HCT116 (cell line): ENCODE data around the gene COL12A1. TPM values are rescaled to one million over a fixed set of nuclear protein-coding genes. Genes with fewer than 3 reads are reported as not detected.

Experiments
- ATAC-seq: fragments of 200-7000 bp; cut with Tn5 transposase; 2 replicates; pipeline ENCODE4 v1.9.1; 2020; ENCODE audit warnings: mild to moderate bottlenecking, moderate library complexity
- BruUV-seq: library from RNA; stranded (reverse); fragments of 400-500 nt; replicated peaks from 2 replicates; lab custom pipeline; 2021; lab: Mats Ljungman, UMichigan
- CTCF ChIA-PET: fragments of 300-600 bp; sonication (Branson Sonifier 250); formaldehyde crosslinking; loops from one replicate; lab custom pipeline; 2021; ENCODE audit warnings: antibody characterized with exemption; lab: Charles Lee
- POLR2A ChIA-PET: fragments of 300-600, 350-600 bp; sonication (Branson Sonifier 250); formaldehyde crosslinking; loops from one replicate; lab custom pipeline; 2021; ENCODE audit warnings: antibody characterized with exemption; lab: Charles Lee
- RAD21 ChIA-PET, 2 experiments: fragments of 300-600 bp; sonication (Branson Sonifier 250); formaldehyde crosslinking; loops; one replicate each; lab custom pipeline; 2023; ENCODE audit warnings: low total read pairs in 2 of 2; ENCODE audit not compliant: uncharacterized antibody in 2 of 2, unreplicated experiment in 2 of 2, low non-redundant PET in 1 of 2; lab: Charles Lee
- DNase-seq: peaks from one replicate; pipeline ENCODE4 v3.0.0-alpha.2; 2010; ENCODE audit warnings: low read depth, low spot score
- H2AFZ ChIP-seq: fragments of 200-600 bp; shearing (Covaris generic), sonication (generic); 2 replicates; pipeline ENCODE4 v1.6.1; 2017; ENCODE audit warnings: low read depth, mixed run types, mixed read lengths, antibody characterized with exemption, low read length; ENCODE audit not compliant: poor library complexity, severe bottlenecking
- H3K27ac ChIP-seq: 2 replicates; pipeline ENCODE4 v1.5.1; 2012; ENCODE audit warnings: low read depth, low read length
- H3K27me3 ChIP-seq: fragments of 200-600 bp; sonication (generic); 2 replicates; pipeline ENCODE4 v1.6.1; 2016; ENCODE audit warnings: mixed run types, low read length, mixed read lengths; ENCODE audit not compliant: insufficient read depth
- H3K36me3 ChIP-seq, 2 experiments: fragments of 200-500 bp in 1 of 2; fragments of 200-600 bp in 1 of 2; sonication (Bioruptor generic) in 1 of 2; sonication (generic) in 1 of 2; 2 replicates each; pipeline versions ENCODE4 v1.5.1 to v1.6.1; 2014 to 2016; ENCODE audit warnings: low read length in 2 of 2, inconsistent platforms in 1 of 2, mixed read lengths in 1 of 2, mixed run types in 1 of 2; ENCODE audit not compliant: insufficient read depth in 2 of 2, control insufficient read depth in 1 of 2
- H3K4me1 ChIP-seq, 2 experiments: fragments of 200-600 bp in 1 of 2; sonication (generic) in 1 of 2; 2 replicates each; pipeline versions ENCODE4 v1.5.1 to v1.6.1; 2012 to 2017; ENCODE audit warnings: low read length in 2 of 2, inconsistent platforms in 1 of 2, mild to moderate bottlenecking in 1 of 2, mixed read lengths in 1 of 2, mixed run types in 1 of 2, moderate library complexity in 1 of 2; ENCODE audit not compliant: insufficient read depth in 2 of 2, control insufficient read depth in 1 of 2
- H3K4me2 ChIP-seq: fragments of 200-600 bp; sonication (generic); 2 replicates; pipeline ENCODE4 v1.6.1; 2017; ENCODE audit warnings: mixed run types, low read length, mixed read lengths
- H3K4me3 ChIP-seq, 2 experiments: fragments of 200-600 bp in 1 of 2; sonication (generic) in 1 of 2; replicated peaks in 1 of 2; 2 replicates each; pipeline ENCODE4 v1.5.1; 2011 to 2016; ENCODE audit warnings: low read length in 2 of 2, control low read depth in 1 of 2, low read depth in 1 of 2, mild to moderate bottlenecking in 1 of 2, mixed read lengths in 1 of 2, mixed run types in 1 of 2
- H3K79me2 ChIP-seq: fragments of 200-600 bp; sonication (generic); 2 replicates; pipeline ENCODE4 v1.6.1; 2017; ENCODE audit warnings: mild to moderate bottlenecking, mixed run types, low read length, moderate library complexity, mixed read lengths; ENCODE audit not compliant: insufficient read depth
- H3K9ac ChIP-seq: fragments of 200-600 bp; sonication (generic); 2 replicates; pipeline ENCODE4 v1.6.1; 2016; ENCODE audit warnings: low read length, mixed read lengths
- H3K9me2 ChIP-seq: fragments of 200-600 bp; sonication (generic), shearing (Covaris generic); 2 replicates; pipeline ENCODE4 v1.6.1; 2017; ENCODE audit warnings: mixed run types, mild to moderate bottlenecking, moderate library complexity; ENCODE audit not compliant: insufficient read depth
- H3K9me3 ChIP-seq, 2 experiments: fragments of 200-500 bp in 1 of 2; fragments of 200-600 bp in 1 of 2; sonication (Bioruptor generic) in 1 of 2; sonication (generic) in 1 of 2; 2 replicates each; pipeline ENCODE4 v1.6.1; 2014 to 2017; ENCODE audit warnings: low read length in 2 of 2, mixed read lengths in 2 of 2, inconsistent platforms in 1 of 2, low read depth in 1 of 2, mild to moderate bottlenecking in 1 of 2, mixed run types in 1 of 2, moderate library complexity in 1 of 2; ENCODE audit not compliant: control insufficient read depth in 1 of 2, insufficient read depth in 1 of 2
- H4K20me1 ChIP-seq: fragments of 200-600 bp; sonication (generic), shearing (Covaris generic); 2 replicates; pipeline ENCODE4 v1.6.1; 2017; ENCODE audit warnings: mixed run types, mild to moderate bottlenecking, moderate library complexity; ENCODE audit not compliant: insufficient read depth
- CBX3 ChIP-seq: IDR thresholded peaks from 2 replicates; pipeline ENCODE4 v1.6.1; 2012; ENCODE audit warnings: low read depth
- FOSL1 ChIP-seq: IDR thresholded peaks from 2 replicates; pipeline ENCODE4 v1.6.1; 2012; ENCODE audit warnings: low read depth
- POLR2A ChIP-seq: IDR thresholded peaks from 2 replicates; pipeline ENCODE4 v1.7.0; 2011; ENCODE audit warnings: borderline replicate concordance; ENCODE audit not compliant: insufficient read depth, insufficient read length; ENCODE audit errors: extremely low read depth
- POLR2AphosphoS5 ChIP-seq: IDR thresholded peaks from 2 replicates; pipeline ENCODE4 v1.6.1; 2011; ENCODE audit warnings: mild to moderate bottlenecking, low read depth, low read length, moderate library complexity
- RAD21 ChIP-seq: IDR thresholded peaks from 2 replicates; pipeline ENCODE4 v1.6.1; 2012; ENCODE audit warnings: low read depth, mild to moderate bottlenecking
- YY1 ChIP-seq: IDR thresholded peaks from 2 replicates; pipeline ENCODE4 v1.6.1; 2011; ENCODE audit warnings: low read length, low read depth, moderate library complexity, mild to moderate bottlenecking; ENCODE audit not compliant: insufficient replicate concordance; ENCODE audit errors: extremely low read depth
- ZNF274 ChIP-seq: fragments of 200-500 bp; sonication (Bioruptor generic); IDR thresholded peaks from 2 replicates; pipeline ENCODE4 v1.6.1; 2014; ENCODE audit warnings: mild to moderate bottlenecking, low read depth, low read length, inconsistent platforms
- intact Hi-C: fragments of 100-400 bp; cut with micrococcal nuclease; formaldehyde crosslinking; loops from 2 replicates; pipeline ENCODE4 v1.10.0; 2022
- total RNA-seq: library from RNA; stranded (reverse); gene quantifications from one replicate; pipeline ENCODE4 v1.2.1, GENCODE V29; 2021; ENCODE audit not compliant: unreplicated experiment
- TF ChIP-seq, protein P1 (sequence below): IDR thresholded peaks from 2 replicates; pipeline ENCODE4 v1.6.1; 2011; ENCODE audit warnings: mild to moderate bottlenecking, low read length, moderate library complexity; ENCODE audit not compliant: insufficient replicate concordance; ENCODE audit errors: extremely low read depth
- TF ChIP-seq, protein P2 (sequence below): IDR thresholded peaks from 2 replicates; pipeline ENCODE4 v1.6.1; 2012

COL12A1 gene
- total RNA-seq, 1 experiment from 2014 or later = 23.5 TPM

DNA sequence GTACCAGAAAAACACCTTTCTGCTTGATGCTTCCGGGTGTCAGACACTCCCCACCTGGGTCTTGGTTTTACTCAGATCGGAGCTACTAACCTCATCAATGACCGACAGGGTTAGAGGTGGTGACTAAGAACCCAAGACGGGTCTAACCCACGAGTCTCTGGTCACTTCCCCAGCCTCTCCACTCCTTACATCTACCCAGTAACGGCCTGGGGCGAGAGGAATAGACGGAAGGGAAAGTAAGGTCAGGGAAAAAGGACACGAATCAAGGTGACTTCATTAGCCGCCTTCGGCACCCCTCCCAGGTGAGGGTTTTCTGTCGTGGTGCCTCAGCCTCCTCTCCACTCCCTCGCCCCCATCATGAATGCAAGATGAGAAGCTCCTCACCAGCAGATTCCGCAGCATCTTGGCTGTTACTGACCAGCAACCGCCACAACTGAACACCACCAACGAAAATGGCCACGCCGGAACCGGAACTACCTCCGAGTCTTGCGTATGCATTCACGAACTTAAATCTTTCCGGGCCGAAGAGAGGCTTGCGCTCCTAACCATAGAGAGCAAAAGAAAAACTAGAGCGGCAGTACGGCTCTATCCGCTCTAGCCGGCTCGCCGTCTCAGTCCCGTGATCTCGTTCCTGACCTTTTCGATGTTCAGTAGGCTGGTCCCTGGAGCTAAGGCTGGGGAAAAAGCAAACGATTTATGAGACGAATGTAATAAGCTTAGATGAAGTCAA is 37.6 kb upstream of the COL12A1 start, which contains the start of gene COX7A2 (continued):
- TF ChIP-seq, protein P1, sequence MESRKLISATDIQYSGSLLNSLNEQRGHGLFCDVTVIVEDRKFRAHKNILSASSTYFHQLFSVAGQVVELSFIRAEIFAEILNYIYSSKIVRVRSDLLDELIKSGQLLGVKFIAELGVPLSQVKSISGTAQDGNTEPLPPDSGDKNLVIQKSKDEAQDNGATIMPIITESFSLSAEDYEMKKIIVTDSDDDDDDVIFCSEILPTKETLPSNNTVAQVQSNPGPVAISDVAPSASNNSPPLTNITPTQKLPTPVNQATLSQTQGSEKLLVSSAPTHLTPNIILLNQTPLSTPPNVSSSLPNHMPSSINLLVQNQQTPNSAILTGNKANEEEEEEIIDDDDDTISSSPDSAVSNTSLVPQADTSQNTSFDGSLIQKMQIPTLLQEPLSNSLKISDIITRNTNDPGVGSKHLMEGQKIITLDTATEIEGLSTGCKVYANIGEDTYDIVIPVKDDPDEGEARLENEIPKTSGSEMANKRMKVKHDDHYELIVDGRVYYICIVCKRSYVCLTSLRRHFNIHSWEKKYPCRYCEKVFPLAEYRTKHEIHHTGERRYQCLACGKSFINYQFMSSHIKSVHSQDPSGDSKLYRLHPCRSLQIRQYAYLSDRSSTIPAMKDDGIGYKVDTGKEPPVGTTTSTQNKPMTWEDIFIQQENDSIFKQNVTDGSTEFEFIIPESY = no peak
- TF ChIP-seq, protein P2, sequence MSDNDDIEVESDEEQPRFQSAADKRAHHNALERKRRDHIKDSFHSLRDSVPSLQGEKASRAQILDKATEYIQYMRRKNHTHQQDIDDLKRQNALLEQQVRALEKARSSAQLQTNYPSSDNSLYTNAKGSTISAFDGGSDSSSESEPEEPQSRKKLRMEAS = peak; percentile 83

DNA sequence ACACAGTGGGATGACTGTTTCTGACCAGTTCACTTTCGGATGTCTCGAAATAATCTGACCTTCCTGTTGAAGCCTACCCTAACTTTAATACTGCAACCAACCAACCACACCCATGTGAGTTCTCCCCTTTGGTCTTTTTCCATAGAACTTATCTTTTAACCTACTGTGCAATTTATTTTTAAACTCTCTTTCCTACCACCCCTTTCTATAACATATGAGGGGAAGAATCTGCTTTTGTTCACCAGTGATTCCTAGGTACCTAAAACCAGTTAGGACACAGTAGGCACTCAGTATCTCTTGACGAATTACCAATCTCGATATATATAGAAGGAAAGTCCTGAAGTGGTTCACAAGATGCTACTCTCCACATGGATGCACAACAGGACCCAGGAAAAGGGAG is 30.8 kb upstream of the COL12A1 start:
- Histone ChIP-seq H3K27ac (no peak overlapping the region), H3K9ac (no peak overlapping the region)
- intact Hi-C loops = no loop called here
- TF ChIP-seq POLR2A = no peak
- no peak for TF ChIP-seq FOSL1
- TF ChIP-seq CBX3 = no peak
- no peak for TF ChIP-seq RAD21
- TF ChIP-seq, protein P2 = no peak
- TF ChIP-seq POLR2AphosphoS5 = no peak; the same call in 1 of the 2 replicates
- no peak for TF ChIP-seq YY1
- TF ChIP-seq ZNF274 = no peak
- TF ChIP-seq, all 23 proteins: peak for 0
- no TSS peak for BruUV-seq
- no peaks in the 10 kb centered on the region for H3K9me3 ChIP-seq
- no peak overlapping the region for H2AFZ ChIP-seq
- DNase-seq = no peak
- no peaks in the 10 kb centered on the region for H3K27me3 ChIP-seq
- H3K9me2 ChIP-seq = no peaks in the 10 kb centered on the region
- peaks cover 8% of the 10 kb centered on the region; the same call in 1 of the 2 replicates for H4K20me1 ChIP-seq
- ATAC-seq = no peak
- H3K4me2 ChIP-seq = no peak overlapping the region
- ChIA-PET RAD21 (no interaction called here), CTCF (no interaction called here), POLR2A (no interaction called here)
- H3K36me3 ChIP-seq = peaks cover 23 to 35% of the 10 kb centered on the region in 2 experiments
- H3K4me3 ChIP-seq = no peak overlapping the region
- H3K79me2 ChIP-seq = peaks cover 29% of the 10 kb centered on the region
- H3K4me1 ChIP-seq = peaks cover 0 to 5% of the 10 kb centered on the region in 2 experiments; a peak in 1 of 4 replicates
